ENCODE data around the gene ANAPC10.
"Not testable (repeated sequence)": the region's sequence is repeated elsewhere in the genome, so short reads cannot be mapped to it uniquely, and the experiment has no call there.

ANAPC10 gene

GRCh38 chr4:145014365-145014764, 83.6 kb downstream of the ANAPC10 start:
- Histone ChIP-seq H3K4me1 (ENCODE audit: insufficient read depth, low read length, severe bottlenecking) (no peaks in the 10 kb centered on the region), H3K27ac (ENCODE audit: low read depth, low read length, poor library complexity, severe bottlenecking) (no peak overlapping the region), H2AFZ (ENCODE audit: low read length) (no peak overlapping the region), H3K4me3 (ENCODE audit: low read depth, low read length, poor library complexity, severe bottlenecking) (no peak overlapping the region), H3K9me2 (ENCODE audit: low read depth, low read length) (no peaks in the 10 kb centered on the region), H3K79me2 (ENCODE audit: insufficient read depth, low read length) (no peaks in the 10 kb centered on the region), H3K36me3 (ENCODE audit: insufficient read depth, low read length) (no peaks in the 10 kb centered on the region), H3F3A (ENCODE audit: insufficient read depth, low read length) (no peaks in the 10 kb centered on the region), H4K20me1 (ENCODE audit: insufficient read depth, low read length) (no peaks in the 10 kb centered on the region), H3K9me3 (ENCODE audit: low read length) (no peaks in the 10 kb centered on the region), H3K9ac (ENCODE audit: low read length) (no peak overlapping the region), H3K4me2 (ENCODE audit: low read length) (no peak overlapping the region), H3K27me3 (ENCODE audit: insufficient read depth, low read length) (no peaks in the 10 kb centered on the region)
- TF ChIP-seq EZH2 (IDR thresholded peaks at IDR 0.05; ENCODE audit: borderline replicate concordance, low read length), result no peak
- TF ChIP-seq, protein P1, sequence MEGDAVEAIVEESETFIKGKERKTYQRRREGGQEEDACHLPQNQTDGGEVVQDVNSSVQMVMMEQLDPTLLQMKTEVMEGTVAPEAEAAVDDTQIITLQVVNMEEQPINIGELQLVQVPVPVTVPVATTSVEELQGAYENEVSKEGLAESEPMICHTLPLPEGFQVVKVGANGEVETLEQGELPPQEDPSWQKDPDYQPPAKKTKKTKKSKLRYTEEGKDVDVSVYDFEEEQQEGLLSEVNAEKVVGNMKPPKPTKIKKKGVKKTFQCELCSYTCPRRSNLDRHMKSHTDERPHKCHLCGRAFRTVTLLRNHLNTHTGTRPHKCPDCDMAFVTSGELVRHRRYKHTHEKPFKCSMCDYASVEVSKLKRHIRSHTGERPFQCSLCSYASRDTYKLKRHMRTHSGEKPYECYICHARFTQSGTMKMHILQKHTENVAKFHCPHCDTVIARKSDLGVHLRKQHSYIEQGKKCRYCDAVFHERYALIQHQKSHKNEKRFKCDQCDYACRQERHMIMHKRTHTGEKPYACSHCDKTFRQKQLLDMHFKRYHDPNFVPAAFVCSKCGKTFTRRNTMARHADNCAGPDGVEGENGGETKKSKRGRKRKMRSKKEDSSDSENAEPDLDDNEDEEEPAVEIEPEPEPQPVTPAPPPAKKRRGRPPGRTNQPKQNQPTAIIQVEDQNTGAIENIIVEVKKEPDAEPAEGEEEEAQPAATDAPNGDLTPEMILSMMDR (IDR thresholded peaks at IDR 0.05; ENCODE audit: low read length), result peak; percentile 24; the same call in 1 of the 2 replicates

DNA sequence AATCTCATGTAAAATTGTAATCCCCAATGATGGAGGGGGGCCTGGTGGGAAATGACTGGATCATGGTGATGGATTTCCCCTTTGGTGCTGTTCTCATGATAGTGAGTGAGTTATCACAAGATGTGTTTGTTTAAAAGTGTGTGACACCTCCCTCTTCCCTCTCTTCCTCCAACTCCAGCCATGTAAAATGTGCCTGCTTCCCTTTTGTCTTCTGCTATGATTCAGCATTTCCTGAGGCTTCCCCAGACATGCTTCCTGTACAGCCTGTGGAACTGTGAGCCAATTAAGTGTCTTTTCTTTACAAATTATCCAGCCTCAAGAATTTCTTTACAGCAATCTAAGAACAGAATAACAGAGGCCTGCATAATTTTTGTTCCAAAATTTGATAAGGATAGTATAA, 85.2 kb downstream of the ANAPC10 start:
- Histone ChIP-seq H3K4me2 (ENCODE audit: low read length) (no peak overlapping the region), H3K4me1 (ENCODE audit: insufficient read depth, low read length, severe bottlenecking) (no peaks in the 10 kb centered on the region), H3K79me2 (ENCODE audit: insufficient read depth, low read length) (no peaks in the 10 kb centered on the region), H3F3A (ENCODE audit: insufficient read depth, low read length) (no peaks in the 10 kb centered on the region), H3K4me3 (ENCODE audit: low read depth, low read length, poor library complexity, severe bottlenecking) (no peak overlapping the region), H3K27ac (ENCODE audit: low read depth, low read length, poor library complexity, severe bottlenecking) (no peak overlapping the region), H3K9me3 (ENCODE audit: low read length) (no peaks in the 10 kb centered on the region), H2AFZ (ENCODE audit: low read length) (no peak overlapping the region), H3K9me2 (ENCODE audit: low read depth, low read length) (no peaks in the 10 kb centered on the region), H3K36me3 (ENCODE audit: insufficient read depth, low read length) (no peaks in the 10 kb centered on the region), H3K27me3 (ENCODE audit: insufficient read depth, low read length) (no peaks in the 10 kb centered on the region), H4K20me1 (ENCODE audit: insufficient read depth, low read length) (no peaks in the 10 kb centered on the region), H3K9ac (ENCODE audit: low read length) (no peak overlapping the region)
- TF ChIP-seq, protein P1 (IDR thresholded peaks at IDR 0.05; ENCODE audit: low read length), result no peak
- no peak for TF ChIP-seq EZH2 (IDR thresholded peaks at IDR 0.05; ENCODE audit: borderline replicate concordance, low read length)

DNA sequence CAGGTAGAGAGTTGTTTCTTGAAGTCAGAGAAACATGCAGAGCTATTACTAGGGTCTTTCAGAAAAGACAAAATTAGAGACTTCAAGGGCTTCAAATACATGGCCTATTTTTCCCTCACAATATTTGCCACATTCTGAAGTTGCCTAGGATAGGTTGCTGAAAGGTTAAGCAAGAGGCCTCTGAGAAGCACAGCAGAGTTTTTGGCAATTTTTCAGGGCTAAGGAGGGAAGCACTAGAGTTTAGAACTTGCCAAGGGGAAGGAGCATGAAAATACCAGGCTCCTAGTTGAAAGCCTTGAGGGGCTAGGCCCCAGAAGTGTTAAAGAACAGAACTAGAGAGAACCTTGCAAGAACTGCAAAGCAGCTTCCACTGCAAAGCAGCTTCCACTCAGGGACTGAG, 86.4 kb downstream of the ANAPC10 start:
- H3K9ac ChIP-seq (ENCODE audit: low read length), result no peak overlapping the region
- H3K4me3 ChIP-seq (ENCODE audit: low read depth, low read length, poor library complexity, severe bottlenecking), result no peak overlapping the region
- H3F3A ChIP-seq (ENCODE audit: insufficient read depth, low read length), result no peaks in the 10 kb centered on the region
- H2AFZ ChIP-seq (ENCODE audit: low read length), result no peak overlapping the region
- H3K79me2 ChIP-seq (ENCODE audit: insufficient read depth, low read length), result no peaks in the 10 kb centered on the region
- no peaks in the 10 kb centered on the region for H3K4me1 ChIP-seq (ENCODE audit: insufficient read depth, low read length, severe bottlenecking)
- H4K20me1 ChIP-seq (ENCODE audit: insufficient read depth, low read length), result no peaks in the 10 kb centered on the region
- no peaks in the 10 kb centered on the region for H3K9me2 ChIP-seq (ENCODE audit: low read depth, low read length)
- TF ChIP-seq, protein P1 (IDR thresholded peaks at IDR 0.05; ENCODE audit: low read length), result no peak
- TF ChIP-seq EZH2 (IDR thresholded peaks at IDR 0.05; ENCODE audit: borderline replicate concordance, low read length), result no peak
- no peaks in the 10 kb centered on the region for H3K36me3 ChIP-seq (ENCODE audit: insufficient read depth, low read length)
- no peak overlapping the region for H3K4me2 ChIP-seq (ENCODE audit: low read length)
- no peaks in the 10 kb centered on the region for H3K9me3 ChIP-seq (ENCODE audit: low read length)
- no peaks in the 10 kb centered on the region for H3K27me3 ChIP-seq (ENCODE audit: insufficient read depth, low read length)
- no peak overlapping the region for H3K27ac ChIP-seq (ENCODE audit: low read depth, low read length, poor library complexity, severe bottlenecking)

DNA sequence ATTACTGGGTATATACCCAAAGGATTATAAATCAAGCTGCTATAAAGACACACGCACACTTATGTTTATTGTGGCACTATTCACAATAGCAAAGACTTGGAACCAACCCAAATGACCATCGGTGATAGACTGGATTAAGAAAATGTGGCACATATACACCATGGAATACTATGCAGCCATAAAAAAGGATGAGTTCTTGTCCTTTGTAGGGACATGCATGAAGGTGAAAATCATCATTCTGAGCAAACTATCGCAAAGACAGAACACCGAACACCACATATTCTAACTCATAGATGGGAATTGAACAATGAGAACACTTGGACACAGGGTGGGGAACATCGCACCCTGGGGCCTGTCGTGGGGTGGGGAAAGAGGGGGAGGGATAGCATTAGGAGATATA, 87.7 kb downstream of the ANAPC10 start:
- not testable (repeated sequence) for H3K4me1 ChIP-seq (ENCODE audit: insufficient read depth, low read length, severe bottlenecking); H3K9ac ChIP-seq (ENCODE audit: low read length); H3K9me3 ChIP-seq (ENCODE audit: low read length); H3K27ac ChIP-seq (ENCODE audit: low read depth, low read length, poor library complexity, severe bottlenecking); H3K4me2 ChIP-seq (ENCODE audit: low read length); H2AFZ ChIP-seq (ENCODE audit: low read length); H3K79me2 ChIP-seq (ENCODE audit: insufficient read depth, low read length); H3K27me3 ChIP-seq (ENCODE audit: insufficient read depth, low read length); H3K9me2 ChIP-seq (ENCODE audit: low read depth, low read length); H3K4me3 ChIP-seq (ENCODE audit: low read depth, low read length, poor library complexity, severe bottlenecking); H3F3A ChIP-seq (ENCODE audit: insufficient read depth, low read length); H4K20me1 ChIP-seq (ENCODE audit: insufficient read depth, low read length); H3K36me3 ChIP-seq (ENCODE audit: insufficient read depth, low read length)
